Right kidney (tissue), 1 donor: ENCODE measurements around the gene SLC66A3.
A peak's percentile ranks its signal among the peaks of the same experiment; 100 is the strongest.

Experiments used
- DNase-seq: peaks from one replicate; pipeline ENCODE4 v3.0.0-alpha.2; 2016

The SLC66A3 gene

GRCh38 chr2:11133238-11133935 lies 21.9 kb upstream of the SLC66A3 start:
- DNase-seq: peak; percentile 80

GRCh38 chr2:11133936-11134320 lies 21.3 kb upstream of the SLC66A3 start:
- DNase-seq: no peak

GRCh38 chr2:11134349-11134748 lies 20.9 kb upstream of the SLC66A3 start:
- DNase-seq: no peak

GRCh38 chr2:11140492-11140891 lies 14.8 kb upstream of the SLC66A3 start:
- no peak for DNase-seq

- DNase-seq: no peak
Measured at GRCh38 chr2:11141319-11141718, 13.9 kb upstream of the SLC66A3 start.

GRCh38 chr2:11142330-11142729 lies 12.9 kb upstream of the SLC66A3 start:
- DNase-seq: no peak

- DNase-seq: no peak
Measured at GRCh38 chr2:11142987-11143386, 12.3 kb upstream of the SLC66A3 start.

GRCh38 chr2:11144077-11144737 lies 11.1 kb upstream of the SLC66A3 start:
- DNase-seq: no peak

- no peak for DNase-seq
Measured at GRCh38 chr2:11144738-11145079, 10.6 kb upstream of the SLC66A3 start.

GRCh38 chr2:11145350-11145749 lies 9.9 kb upstream of the SLC66A3 start:
- no peak for DNase-seq

- no peak for DNase-seq
Measured at GRCh38 chr2:11146076-11146475, 9.2 kb upstream of the SLC66A3 start.

- no peak for DNase-seq
Measured at GRCh38 chr2:11147263-11147662, 8.0 kb upstream of the SLC66A3 start.

- no peak for DNase-seq
Measured at GRCh38 chr2:11152591-11152990, 2.7 kb upstream of the SLC66A3 start.

GRCh38 chr2:11154016-11154922 lies 998 bp upstream of the SLC66A3 start:
- peak; percentile 80 for DNase-seq

GRCh38 chr2:11154923-11155380 lies 315 bp upstream of the SLC66A3 start:
- DNase-seq: no peak

GRCh38 chr2:11156396-11157075 lies 1.3 kb downstream of the SLC66A3 start:
- DNase-seq: no peak

GRCh38 chr2:11157296-11157695 lies 2.0 kb downstream of the SLC66A3 start:
- DNase-seq: no peak

GRCh38 chr2:11157731-11158130 lies 2.5 kb downstream of the SLC66A3 start:
- DNase-seq: no peak

- no peak for DNase-seq
Measured at GRCh38 chr2:11158916-11159573, 3.8 kb downstream of the SLC66A3 start.

- DNase-seq: no peak
Measured at GRCh38 chr2:11159574-11160170, 4.4 kb downstream of the SLC66A3 start.

GRCh38 chr2:11160256-11160655 lies 5.0 kb downstream of the SLC66A3 start:
- DNase-seq: no peak
